Stimulated activated naive CD8-positive, alpha-beta T cell treated with anti-CD3 and anti-CD28 coated beads, Interleukin-15, Interleukin-2, amounts not matched to agents 100 ng/mL and 50 ng/mL, for 24 hours (primary cell): Measurements from ENCODE around the gene MCU.
"Not testable (repeated sequence)": the region's sequence is repeated elsewhere in the genome, so short reads cannot be mapped to it uniquely, and the experiment has no call there.

Source experiments
- H3K27ac Mint-ChIP-seq: one replicate; pipeline ENCODE4 v1.8.0; 2021; ENCODE audit warnings: mild to moderate bottlenecking, mixed read lengths
- H3K27me3 Mint-ChIP-seq: one replicate; pipeline ENCODE4 v1.8.0; 2021; ENCODE audit warnings: mixed read lengths
- H3K36me3 Mint-ChIP-seq: one replicate; pipeline ENCODE4 v1.8.0; 2021; ENCODE audit warnings: low read depth, mixed read lengths
- H3K4me1 Mint-ChIP-seq: one replicate; pipeline ENCODE4 v1.8.0; 2021; ENCODE audit warnings: low read depth, mixed read lengths
- H3K4me3 Mint-ChIP-seq: one replicate; pipeline ENCODE4 v1.8.0; 2021; ENCODE audit warnings: mild to moderate bottlenecking, mixed read lengths
- H3K9me3 Mint-ChIP-seq: one replicate; pipeline ENCODE4 v1.8.0; 2021; ENCODE audit warnings: mixed read lengths

Gene MCU, protein sequence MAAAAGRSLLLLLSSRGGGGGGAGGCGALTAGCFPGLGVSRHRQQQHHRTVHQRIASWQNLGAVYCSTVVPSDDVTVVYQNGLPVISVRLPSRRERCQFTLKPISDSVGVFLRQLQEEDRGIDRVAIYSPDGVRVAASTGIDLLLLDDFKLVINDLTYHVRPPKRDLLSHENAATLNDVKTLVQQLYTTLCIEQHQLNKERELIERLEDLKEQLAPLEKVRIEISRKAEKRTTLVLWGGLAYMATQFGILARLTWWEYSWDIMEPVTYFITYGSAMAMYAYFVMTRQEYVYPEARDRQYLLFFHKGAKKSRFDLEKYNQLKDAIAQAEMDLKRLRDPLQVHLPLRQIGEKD

DNA sequence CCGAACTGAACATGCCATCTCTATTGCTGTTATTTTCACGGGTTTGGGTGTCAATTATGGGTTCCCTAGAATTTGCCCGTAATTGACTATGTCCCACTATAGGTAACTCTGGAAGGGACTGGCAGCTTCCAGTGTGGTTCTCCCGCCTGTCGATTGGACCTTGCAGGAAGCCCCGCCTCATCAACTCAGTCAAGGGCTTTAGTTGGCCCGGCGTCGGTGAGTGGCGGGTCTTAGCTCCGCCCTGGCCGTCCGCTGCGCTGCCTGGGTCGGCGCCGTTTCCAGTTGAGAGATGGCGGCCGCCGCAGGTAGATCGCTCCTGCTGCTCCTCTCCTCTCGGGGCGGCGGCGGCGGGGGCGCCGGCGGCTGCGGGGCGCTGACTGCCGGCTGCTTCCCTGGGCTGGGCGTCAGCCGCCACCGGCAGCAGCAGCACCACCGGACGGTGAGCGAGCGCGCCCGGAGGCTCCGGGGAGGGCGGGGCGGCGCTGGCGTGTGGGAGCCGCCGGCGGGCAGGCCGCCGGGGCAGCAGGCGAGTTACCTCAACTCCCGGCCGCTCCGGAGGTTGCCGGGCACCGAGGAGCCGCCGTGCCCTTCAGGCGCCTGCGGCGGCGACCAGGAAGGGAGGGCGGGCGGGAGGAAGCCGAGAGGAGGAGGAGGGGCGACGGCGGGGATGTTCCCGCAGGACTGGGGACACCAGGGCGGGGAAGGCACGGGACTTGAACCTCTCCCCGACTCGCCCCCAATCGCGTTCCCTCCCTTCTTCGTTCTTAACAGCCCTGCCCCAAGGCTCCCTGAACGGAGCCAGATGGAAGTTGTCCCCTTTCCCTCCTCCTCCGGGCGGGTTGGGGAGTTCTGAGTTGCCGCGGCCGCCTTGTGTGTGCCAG is at the start of gene MCU:
Gene MCU (plus strand): TSS at position 281 of the 881 bp plus-strand sequence. CDS start 9 bp downstream, at position 290.
- Mint-ChIP-seq H3K9me3 (no peaks in the 10 kb centered on the region), H3K27ac (peak within 1 kb of the TSS; percentile 81), H3K4me1 (peaks cover 39% of the 10 kb centered on the region), H3K36me3 (no peaks in the 10 kb centered on the region), H3K27me3 (no peaks in the 10 kb centered on the region), H3K4me3 (peak within 1 kb of the TSS; percentile 91)

DNA sequence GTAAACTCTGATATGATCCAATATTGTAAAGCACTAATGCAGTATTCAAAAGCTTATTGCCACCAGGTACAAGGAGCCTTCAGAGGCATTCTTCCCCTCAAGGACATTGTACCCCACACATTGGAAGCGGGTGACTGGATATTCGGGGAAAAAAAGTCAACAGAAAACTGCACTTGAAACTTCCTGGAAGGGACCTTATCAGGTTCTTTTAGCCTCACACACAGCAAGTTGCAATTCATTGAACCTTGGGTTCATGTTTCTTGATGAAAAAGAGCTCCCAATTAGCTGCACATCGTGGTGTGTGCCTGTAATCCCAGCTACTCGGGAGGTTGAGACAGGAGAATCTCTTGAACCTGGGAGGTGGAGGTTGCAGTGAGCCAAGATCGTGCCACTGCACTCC is 49.6 kb upstream of the MCU start:
- Mint-ChIP-seq H3K27ac (no peak overlapping the region), H3K9me3 (no peaks in the 10 kb centered on the region), H3K27me3 (no peaks in the 10 kb centered on the region), H3K36me3 (no peaks in the 10 kb centered on the region), H3K4me1 (peaks cover 4% of the 10 kb centered on the region), H3K4me3 (no peak overlapping the region)

DNA sequence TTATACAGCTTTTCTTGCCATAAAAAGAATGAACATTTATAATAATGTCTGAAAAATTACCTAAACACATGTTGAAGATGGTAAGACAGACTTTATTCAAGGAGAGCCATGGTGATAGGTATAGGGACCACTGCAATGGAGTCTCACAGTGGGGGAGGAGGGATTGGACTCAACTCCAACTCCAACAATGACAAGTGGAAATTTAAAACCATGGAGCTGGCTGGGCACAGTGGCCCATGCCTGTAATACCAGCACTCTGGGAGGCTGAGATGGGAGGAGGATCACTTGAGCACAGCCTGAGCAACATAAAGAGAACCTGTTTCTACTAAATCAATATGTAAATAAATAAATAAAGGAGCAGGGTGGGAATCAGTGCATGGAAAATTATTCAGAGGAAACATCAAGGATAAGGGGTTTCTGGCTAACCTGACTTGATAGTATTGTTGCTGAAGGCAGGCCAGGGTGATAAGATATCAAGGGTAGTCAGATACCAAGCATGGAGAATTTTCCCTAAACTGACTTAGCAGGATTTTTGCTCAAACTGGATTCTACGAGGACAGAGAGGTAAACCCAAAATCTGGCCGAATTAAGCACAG is 46.6 kb upstream of the MCU start:
- no peaks in the 10 kb centered on the region for H3K9me3 Mint-ChIP-seq
- H3K27me3 Mint-ChIP-seq: no peaks in the 10 kb centered on the region
- no peaks in the 10 kb centered on the region for H3K36me3 Mint-ChIP-seq
- H3K4me3 Mint-ChIP-seq: no peak overlapping the region
- H3K4me1 Mint-ChIP-seq: no peaks in the 10 kb centered on the region
- no peak overlapping the region for H3K27ac Mint-ChIP-seq

DNA sequence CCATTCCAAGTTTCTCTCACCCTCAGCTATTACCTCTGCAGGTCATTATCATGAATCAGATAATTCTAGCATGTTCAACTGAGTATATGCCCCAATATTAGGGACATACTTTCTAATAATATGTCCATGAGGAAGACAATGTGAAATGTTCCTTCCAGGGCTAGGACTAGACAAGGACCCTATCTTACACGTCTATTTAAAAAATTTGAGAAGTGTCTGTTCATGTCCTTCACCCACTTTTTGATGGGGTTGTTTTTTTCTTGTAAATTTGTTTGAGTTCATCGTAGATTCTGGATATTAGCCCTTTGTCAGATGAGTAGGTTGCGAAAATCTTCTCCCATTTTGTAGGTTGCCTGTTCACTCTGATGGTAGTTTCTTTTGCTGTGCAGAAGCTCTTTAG is 45.0 kb upstream of the MCU start:
- not testable (repeated sequence) for H3K27me3 Mint-ChIP-seq, H3K4me1 Mint-ChIP-seq, H3K4me3 Mint-ChIP-seq, H3K9me3 Mint-ChIP-seq, H3K36me3 Mint-ChIP-seq, H3K27ac Mint-ChIP-seq

DNA sequence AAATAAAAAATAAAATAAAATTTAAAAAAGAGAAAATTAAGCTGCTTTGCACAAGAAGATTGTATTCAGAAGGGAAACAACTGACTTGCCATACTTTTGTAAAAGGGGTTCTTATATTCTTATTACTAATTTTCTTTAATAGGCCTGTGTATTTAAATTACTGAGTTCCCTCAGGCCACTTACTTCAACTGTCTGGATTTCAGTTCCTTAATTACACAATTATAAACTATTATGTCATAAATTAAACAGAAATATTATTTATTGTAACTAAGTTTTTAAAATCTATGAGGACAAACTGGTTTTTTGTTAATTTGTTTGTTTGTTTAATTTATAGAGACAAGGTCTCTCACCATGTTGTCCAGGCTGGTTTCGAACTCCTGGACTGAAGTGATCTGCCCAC is 43.6 kb upstream of the MCU start:
- Mint-ChIP-seq H3K27ac (no peak overlapping the region), H3K36me3 (no peaks in the 10 kb centered on the region), H3K4me1 (no peaks in the 10 kb centered on the region), H3K4me3 (no peak overlapping the region), H3K9me3 (no peaks in the 10 kb centered on the region), H3K27me3 (no peaks in the 10 kb centered on the region)

DNA sequence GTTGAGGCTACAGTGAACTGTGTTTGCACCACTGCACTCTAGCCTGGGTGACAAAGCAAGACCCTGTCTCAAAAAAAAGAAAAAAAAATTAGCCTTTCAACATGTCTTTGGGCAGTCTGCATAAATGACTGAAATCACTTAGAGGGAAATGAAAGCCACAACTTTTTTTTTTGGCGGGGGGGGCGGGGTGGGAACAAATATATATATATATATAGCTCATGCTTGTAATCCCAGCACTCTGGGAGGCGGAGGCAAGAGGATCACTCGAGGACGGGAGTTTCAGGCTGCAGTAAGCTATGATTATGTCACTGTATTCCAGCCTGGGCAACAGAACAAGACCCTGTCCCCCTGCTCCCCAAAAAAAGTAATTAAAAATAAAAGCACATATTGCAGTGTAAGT is 42.7 kb upstream of the MCU start:
- Mint-ChIP-seq H3K4me3 (no peak overlapping the region), H3K4me1 (no peaks in the 10 kb centered on the region), H3K36me3 (no peaks in the 10 kb centered on the region), H3K27ac (no peak overlapping the region), H3K27me3 (no peaks in the 10 kb centered on the region), H3K9me3 (no peaks in the 10 kb centered on the region)

DNA sequence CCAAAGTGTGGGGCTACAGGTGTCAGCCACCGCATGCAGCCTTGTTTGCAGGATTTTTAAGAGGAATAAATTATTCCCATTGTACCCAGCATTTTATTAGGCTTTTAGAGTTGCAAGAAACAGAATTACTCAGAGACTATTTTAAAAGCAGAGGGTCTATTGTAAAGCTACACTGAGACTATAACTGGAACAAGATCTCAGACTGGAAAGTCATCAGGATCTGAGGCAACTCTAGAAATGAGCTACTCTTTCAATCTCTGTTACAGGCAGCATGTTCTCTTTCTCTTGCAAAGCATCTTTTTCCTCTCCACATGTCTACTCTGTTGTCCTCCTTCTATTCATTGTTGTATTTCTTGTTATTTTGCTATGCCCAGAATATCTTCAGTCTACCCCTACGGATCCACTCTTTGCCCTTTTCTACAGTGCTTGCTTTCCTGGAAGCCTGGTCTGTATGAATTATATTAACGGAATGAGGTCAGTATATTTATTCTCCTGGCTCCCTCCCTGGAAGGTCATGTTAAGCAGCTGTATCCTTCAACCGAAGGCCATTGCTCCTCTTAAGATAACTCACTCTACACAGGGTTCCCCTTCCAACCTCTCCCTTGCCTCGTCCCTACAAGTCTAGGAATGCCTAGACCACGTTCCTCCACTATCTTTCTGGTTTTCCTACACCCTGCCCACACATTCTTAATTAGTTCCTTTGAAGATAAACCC is 38.4 kb upstream of the MCU start:
- H3K9me3 Mint-ChIP-seq: no peaks in the 10 kb centered on the region
- H3K4me1 Mint-ChIP-seq: no peaks in the 10 kb centered on the region
- no peaks in the 10 kb centered on the region for H3K36me3 Mint-ChIP-seq
- H3K27me3 Mint-ChIP-seq: no peaks in the 10 kb centered on the region
- H3K27ac Mint-ChIP-seq: no peak overlapping the region
- no peak overlapping the region for H3K4me3 Mint-ChIP-seq

DNA sequence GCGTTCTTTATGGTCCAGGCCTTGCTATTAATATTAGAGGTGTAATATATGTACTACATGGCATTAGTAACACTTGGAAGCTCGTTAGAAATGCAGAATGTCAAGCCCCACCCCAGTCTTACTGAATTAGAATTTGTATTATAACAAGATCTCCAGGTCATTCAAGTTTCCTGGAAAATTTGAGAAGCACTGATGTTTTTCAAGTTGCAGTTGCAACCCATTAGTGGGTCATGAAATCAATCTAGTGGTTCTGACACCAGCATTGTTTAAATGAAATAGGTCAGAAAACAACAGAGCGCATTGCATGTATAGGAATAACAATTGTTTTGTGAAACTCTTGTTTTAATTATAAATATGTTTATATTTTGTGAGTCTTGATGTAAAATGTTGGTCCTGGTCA is 37.2 kb upstream of the MCU start:
- Mint-ChIP-seq H3K4me1 (no peaks in the 10 kb centered on the region), H3K27me3 (no peaks in the 10 kb centered on the region), H3K4me3 (no peak overlapping the region), H3K36me3 (no peaks in the 10 kb centered on the region), H3K9me3 (no peaks in the 10 kb centered on the region), H3K27ac (no peak overlapping the region)

DNA sequence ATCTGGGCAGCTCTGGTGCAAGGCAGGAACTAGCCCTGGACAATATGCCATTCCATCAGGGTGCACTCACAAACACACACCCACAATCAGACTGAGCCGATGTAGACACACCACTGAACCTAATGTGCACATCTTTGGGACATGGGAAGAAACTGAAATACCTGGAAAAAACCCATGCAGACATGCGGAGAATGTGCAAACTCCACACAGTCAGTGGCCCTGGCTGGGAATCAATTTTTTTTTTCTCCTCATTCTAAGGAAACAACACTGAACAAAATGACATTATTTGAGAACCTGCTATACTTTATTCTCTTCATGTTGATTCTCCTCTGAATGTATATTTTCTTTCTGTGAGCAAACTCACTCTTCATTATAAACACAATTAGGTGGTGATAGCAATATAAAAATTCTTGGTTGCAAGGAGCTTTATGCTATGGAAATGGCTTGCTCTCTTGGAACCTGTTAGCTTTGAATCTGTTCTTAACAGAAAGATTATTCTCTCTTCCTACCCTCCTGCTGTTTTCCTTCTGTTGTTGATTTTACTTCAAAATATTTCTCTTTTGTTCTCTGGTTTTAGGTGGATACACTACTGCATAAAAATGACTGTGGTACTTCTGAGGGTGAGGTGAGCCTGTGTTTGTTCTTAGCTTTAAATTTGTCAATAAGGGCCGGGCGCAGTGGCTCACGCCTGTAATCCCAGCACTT is 33.1 kb upstream of the MCU start:
- H3K9me3 Mint-ChIP-seq: no peaks in the 10 kb centered on the region
- no peak overlapping the region for H3K4me3 Mint-ChIP-seq
- H3K27me3 Mint-ChIP-seq: no peaks in the 10 kb centered on the region
- H3K36me3 Mint-ChIP-seq: no peaks in the 10 kb centered on the region
- H3K27ac Mint-ChIP-seq: no peak overlapping the region
- no peaks in the 10 kb centered on the region for H3K4me1 Mint-ChIP-seq

DNA sequence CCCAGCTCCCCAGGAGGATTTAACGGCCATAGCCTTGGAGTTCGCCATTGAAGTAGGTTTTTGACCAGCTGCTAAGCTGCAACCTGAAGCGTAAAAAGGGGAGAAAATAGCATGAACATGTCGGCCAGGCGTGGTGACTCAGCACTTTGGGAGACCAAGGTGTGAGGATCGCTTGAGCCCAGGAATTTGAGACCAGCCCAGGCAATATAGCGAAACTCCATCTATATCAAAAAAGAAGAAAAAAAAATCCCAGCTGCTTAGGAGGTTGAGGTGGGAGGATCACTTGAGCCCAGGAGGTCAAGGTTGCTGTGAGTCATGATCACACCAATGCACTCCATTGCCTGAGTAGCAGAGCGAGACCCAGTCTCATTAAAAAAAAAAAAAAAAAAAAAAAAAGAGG is 32.2 kb upstream of the MCU start:
- no peaks in the 10 kb centered on the region for H3K4me1 Mint-ChIP-seq
- no peaks in the 10 kb centered on the region for H3K36me3 Mint-ChIP-seq

DNA sequence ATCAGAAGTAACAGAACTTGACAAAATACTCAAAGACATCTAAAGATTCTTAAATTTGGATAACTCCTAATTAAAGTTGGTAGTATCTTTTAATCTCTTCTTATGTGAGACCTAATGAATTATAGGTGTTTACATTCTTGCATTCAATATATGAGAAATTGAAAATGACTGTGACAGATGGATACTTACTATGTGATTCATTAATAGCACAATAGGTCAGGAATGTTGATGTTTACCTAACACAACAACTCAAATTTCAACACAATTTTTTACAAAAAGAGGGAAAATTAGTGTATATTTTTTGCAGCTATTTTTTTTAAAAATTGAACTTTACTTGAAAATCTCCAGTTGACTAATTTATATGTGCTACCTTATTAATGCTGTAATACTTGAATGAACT is 31.7 kb upstream of the MCU start:
- H3K27me3 Mint-ChIP-seq: no peaks in the 10 kb centered on the region
- H3K4me1 Mint-ChIP-seq: no peaks in the 10 kb centered on the region
- no peaks in the 10 kb centered on the region for H3K9me3 Mint-ChIP-seq
- H3K27ac Mint-ChIP-seq: no peak overlapping the region
- no peak overlapping the region for H3K4me3 Mint-ChIP-seq
- H3K36me3 Mint-ChIP-seq: no peaks in the 10 kb centered on the region

More for the DNA sequence above, 32.2 kb upstream of the MCU start:
- no peaks in the 10 kb centered on the region for H3K27me3 Mint-ChIP-seq
- no peaks in the 10 kb centered on the region for H3K9me3 Mint-ChIP-seq
- H3K27ac Mint-ChIP-seq: no peak overlapping the region
- no peak overlapping the region for H3K4me3 Mint-ChIP-seq

DNA sequence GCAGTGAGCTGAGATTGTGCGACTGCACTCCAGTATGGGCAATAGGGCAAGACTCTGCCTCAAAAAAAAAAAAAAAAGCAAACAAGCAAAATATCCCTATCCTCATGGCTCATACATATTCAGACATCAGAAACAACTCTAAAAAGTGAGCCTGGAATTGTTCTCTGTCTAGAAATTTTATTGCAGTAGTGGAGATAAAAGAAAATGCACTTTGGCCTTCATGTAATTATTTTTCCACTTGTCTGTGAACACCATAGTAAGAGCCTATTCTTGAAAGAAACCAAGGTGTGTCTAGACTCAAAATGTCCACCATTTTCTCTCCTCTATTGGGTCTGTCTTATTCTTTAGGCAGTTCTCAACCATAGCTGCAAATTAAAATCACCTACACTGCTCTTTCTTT is 30.5 kb upstream of the MCU start:
- Mint-ChIP-seq H3K27me3 (no peaks in the 10 kb centered on the region), H3K36me3 (no peaks in the 10 kb centered on the region), H3K27ac (no peak overlapping the region), H3K9me3 (no peaks in the 10 kb centered on the region), H3K4me3 (no peak overlapping the region), H3K4me1 (no peaks in the 10 kb centered on the region)

DNA sequence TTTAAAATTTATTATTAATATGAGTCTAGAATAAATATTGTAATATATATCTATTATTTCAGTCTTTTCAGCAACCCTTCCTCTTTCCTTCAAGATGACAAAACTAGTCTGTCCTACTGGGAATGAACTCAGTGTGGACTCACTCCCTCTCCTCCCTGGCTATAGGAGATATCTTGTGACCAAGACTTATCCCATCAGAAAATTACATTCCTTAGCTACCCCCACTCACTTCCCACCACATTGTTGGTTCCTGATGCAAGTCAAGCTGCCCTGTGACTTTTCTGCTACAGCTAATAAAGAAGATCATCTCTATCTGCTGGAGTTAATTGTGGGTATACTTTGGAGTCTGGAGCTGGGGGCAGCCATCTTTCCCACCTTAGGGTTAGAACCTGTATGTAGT is 28.0 kb upstream of the MCU start:
- no peak overlapping the region for H3K27ac Mint-ChIP-seq

DNA sequence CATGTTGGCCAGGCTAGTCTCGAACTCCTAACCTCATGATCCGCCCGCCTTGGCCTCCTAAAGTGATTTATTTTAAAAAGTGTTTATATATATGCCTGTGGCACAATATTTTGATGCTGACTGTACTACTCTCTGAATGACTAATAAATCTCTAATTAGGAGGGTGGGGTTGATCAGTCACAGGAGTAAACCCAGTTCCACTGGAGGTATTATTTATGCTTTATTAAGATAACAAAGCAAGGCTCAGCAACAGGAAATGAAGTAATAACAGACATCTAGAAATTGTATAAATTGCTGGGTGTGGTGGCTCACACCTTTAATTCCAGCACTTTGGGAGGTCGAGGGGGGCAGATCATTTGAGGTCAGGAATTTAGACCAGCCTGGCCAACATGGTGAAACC is 26.0 kb upstream of the MCU start:
- Mint-ChIP-seq H3K4me3 (no peak overlapping the region), H3K27ac (no peak overlapping the region), H3K36me3 (no peaks in the 10 kb centered on the region), H3K9me3 (no peaks in the 10 kb centered on the region), H3K27me3 (peaks cover 4% of the 10 kb centered on the region), H3K4me1 (no peaks in the 10 kb centered on the region)

More for the DNA sequence above, 28.0 kb upstream of the MCU start:
- H3K36me3 Mint-ChIP-seq: no peaks in the 10 kb centered on the region
- H3K27me3 Mint-ChIP-seq: peaks cover 4% of the 10 kb centered on the region
- H3K4me3 Mint-ChIP-seq: no peak overlapping the region
- H3K4me1 Mint-ChIP-seq: no peaks in the 10 kb centered on the region
- H3K9me3 Mint-ChIP-seq: no peaks in the 10 kb centered on the region
